IPS-NIHi11 (cell line): Measurements from ENCODE around the gene NAP1L1.

ENCODE experiments used
- DNase-seq: peaks from one replicate; pipeline ENCODE4 v3.0.0; 2012; ENCODE audit warnings: mixed read lengths, low spot score

Gene NAP1L1

GRCh38 chr12:76083904-76084862, at the start of gene NAP1L1:
Gene NAP1L1, minus strand, starts transcription at chr12:76084685. Its CDS starts 10,466 bp downstream, at chr12:76074219.
- DNase-seq, result peak; percentile 95

- DNase-seq, result no peak
Measured at GRCh38 chr12:76127588-76127987, 43.1 kb upstream of the NAP1L1 start.

GRCh38 chr12:76124456-76124855, 40.0 kb upstream of the NAP1L1 start:
- DNase-seq, result no peak

- DNase-seq, result no peak
Measured at GRCh38 chr12:76123259-76124212, 39.1 kb upstream of the NAP1L1 start.

GRCh38 chr12:76119887-76120286, 35.4 kb upstream of the NAP1L1 start:
- no peak for DNase-seq

GRCh38 chr12:76117751-76118150, 33.3 kb upstream of the NAP1L1 start:
- no peak for DNase-seq

GRCh38 chr12:76117067-76117691, 32.7 kb upstream of the NAP1L1 start:
- no peak for DNase-seq

GRCh38 chr12:76113800-76114757, 29.6 kb upstream of the NAP1L1 start:
- DNase-seq, result no peak

- no peak for DNase-seq
Measured at GRCh38 chr12:76111209-76111749, 26.8 kb upstream of the NAP1L1 start.

GRCh38 chr12:76109879-76110278, 25.4 kb upstream of the NAP1L1 start:
- DNase-seq, result no peak

- DNase-seq, result no peak
Measured at GRCh38 chr12:76108356-76108755, 23.9 kb upstream of the NAP1L1 start.

GRCh38 chr12:76106631-76107030, 22.1 kb upstream of the NAP1L1 start:
- no peak for DNase-seq

- DNase-seq, result no peak
Measured at GRCh38 chr12:76103958-76104357, 19.5 kb upstream of the NAP1L1 start.

- peak; percentile 39 for DNase-seq
Measured at GRCh38 chr12:76101739-76102385, 17.4 kb upstream of the NAP1L1 start.

- DNase-seq, result no peak
Measured at GRCh38 chr12:76096079-76096646, 11.7 kb upstream of the NAP1L1 start.

GRCh38 chr12:76094754-76095153, 10.3 kb upstream of the NAP1L1 start:
- no peak for DNase-seq

GRCh38 chr12:76091246-76091754, 6.8 kb upstream of the NAP1L1 start:
- no peak for DNase-seq

- DNase-seq, result no peak
Measured at GRCh38 chr12:76085520-76085868, 1.0 kb upstream of the NAP1L1 start.

- peak; percentile 83 for DNase-seq
Measured at GRCh38 chr12:76084863-76085519, 506 bp upstream of the NAP1L1 start.
